Measurements from ENCODE around the gene STAMBPL1.

STAMBPL1 gene

GRCh38 chr10:88840104-88840503 is 39.9 kb upstream of the STAMBPL1 start:
- H3K9me3 ChIP-seq (ENCODE audit: control insufficient read depth in 2 of 2, low read length in 2 of 2) = no peaks in the 10 kb centered on the region
- H3K27ac ChIP-seq (ENCODE audit: low read length) = no peak overlapping the region
- no peaks in the 10 kb centered on the region for H3K36me3 ChIP-seq (ENCODE audit: control insufficient read depth in 2 of 2, insufficient read depth in 2 of 2, low read length in 2 of 2)
- no peak overlapping the region for H3K4me3 ChIP-seq (ENCODE audit: low read length in 2 of 2)
- no peak overlapping the region for H3K9ac ChIP-seq (ENCODE audit: low read length in 2 of 2)
- H3K27me3 ChIP-seq (ENCODE audit: control insufficient read depth in 1 of 2, insufficient read depth in 2 of 2, low read length in 2 of 2) = no peaks in the 10 kb centered on the region
- H3K4me1 ChIP-seq (ENCODE audit: control insufficient read depth, insufficient read depth, low read length) = no peaks in the 10 kb centered on the region

- Histone ChIP-seq H3K27ac (ENCODE audit: low read length) (no peak overlapping the region), H3K4me3 (ENCODE audit: low read length in 2 of 2) (no peak overlapping the region), H3K27me3 (ENCODE audit: control insufficient read depth in 1 of 2, insufficient read depth in 2 of 2, low read length in 2 of 2) (no peaks in the 10 kb centered on the region), H3K9me3 (ENCODE audit: control insufficient read depth in 2 of 2, low read length in 2 of 2) (no peaks in the 10 kb centered on the region), H3K9ac (ENCODE audit: low read length in 2 of 2) (no peak overlapping the region), H3K36me3 (ENCODE audit: control insufficient read depth in 2 of 2, insufficient read depth in 2 of 2, low read length in 2 of 2) (no peaks in the 10 kb centered on the region), H3K4me1 (ENCODE audit: control insufficient read depth, insufficient read depth, low read length) (no peaks in the 10 kb centered on the region)
Observed at GRCh38 chr10:88840881-88841280, 39.2 kb upstream of the STAMBPL1 start.

GRCh38 chr10:88841316-88842111 is 38.5 kb upstream of the STAMBPL1 start:
- Histone ChIP-seq H3K4me3 (ENCODE audit: low read length in 2 of 2) (no peak overlapping the region), H3K36me3 (ENCODE audit: control insufficient read depth in 2 of 2, insufficient read depth in 2 of 2, low read length in 2 of 2) (no peaks in the 10 kb centered on the region), H3K27me3 (ENCODE audit: control insufficient read depth in 1 of 2, insufficient read depth in 2 of 2, low read length in 2 of 2) (no peaks in the 10 kb centered on the region), H3K4me1 (ENCODE audit: control insufficient read depth, insufficient read depth, low read length) (no peaks in the 10 kb centered on the region), H3K9me3 (ENCODE audit: control insufficient read depth in 2 of 2, low read length in 2 of 2) (no peaks in the 10 kb centered on the region), H3K9ac (ENCODE audit: low read length in 2 of 2) (no peak overlapping the region), H3K27ac (ENCODE audit: low read length) (no peak overlapping the region)

GRCh38 chr10:88843171-88843570 is 36.9 kb upstream of the STAMBPL1 start:
- Histone ChIP-seq H3K36me3 (ENCODE audit: control insufficient read depth in 2 of 2, insufficient read depth in 2 of 2, low read length in 2 of 2) (no peaks in the 10 kb centered on the region), H3K4me1 (ENCODE audit: control insufficient read depth, insufficient read depth, low read length) (no peaks in the 10 kb centered on the region), H3K9ac (ENCODE audit: low read length in 2 of 2) (no peak overlapping the region), H3K27ac (ENCODE audit: low read length) (no peak overlapping the region), H3K4me3 (ENCODE audit: low read length in 2 of 2) (no peak overlapping the region), H3K9me3 (ENCODE audit: control insufficient read depth in 2 of 2, low read length in 2 of 2) (no peaks in the 10 kb centered on the region), H3K27me3 (ENCODE audit: control insufficient read depth in 1 of 2, insufficient read depth in 2 of 2, low read length in 2 of 2) (no peaks in the 10 kb centered on the region)

GRCh38 chr10:88848499-88848898 is 31.5 kb upstream of the STAMBPL1 start:
- H3K27ac ChIP-seq (ENCODE audit: low read length) = no peak overlapping the region
- H3K27me3 ChIP-seq (ENCODE audit: control insufficient read depth in 1 of 2, insufficient read depth in 2 of 2, low read length in 2 of 2) = peaks cover 0 to 4% of the 10 kb centered on the region in 2 donors
- H3K9ac ChIP-seq (ENCODE audit: low read length in 2 of 2) = no peak overlapping the region
- no peak overlapping the region for H3K4me3 ChIP-seq (ENCODE audit: low read length in 2 of 2)
- no peaks in the 10 kb centered on the region for H3K4me1 ChIP-seq (ENCODE audit: control insufficient read depth, insufficient read depth, low read length)
- H3K9me3 ChIP-seq (ENCODE audit: control insufficient read depth in 2 of 2, low read length in 2 of 2) = no peaks in the 10 kb centered on the region
- H3K36me3 ChIP-seq (ENCODE audit: control insufficient read depth in 2 of 2, insufficient read depth in 2 of 2, low read length in 2 of 2) = no peaks in the 10 kb centered on the region

- Histone ChIP-seq H3K9ac (ENCODE audit: low read length in 2 of 2) (no peak overlapping the region), H3K4me1 (ENCODE audit: control insufficient read depth, insufficient read depth, low read length) (no peaks in the 10 kb centered on the region), H3K27ac (ENCODE audit: low read length) (no peak overlapping the region), H3K9me3 (ENCODE audit: control insufficient read depth in 2 of 2, low read length in 2 of 2) (no peaks in the 10 kb centered on the region), H3K36me3 (ENCODE audit: control insufficient read depth in 2 of 2, insufficient read depth in 2 of 2, low read length in 2 of 2) (no peaks in the 10 kb centered on the region), H3K27me3 (ENCODE audit: control insufficient read depth in 1 of 2, insufficient read depth in 2 of 2, low read length in 2 of 2) (peaks cover 0 to 4% of the 10 kb centered on the region in 2 donors), H3K4me3 (ENCODE audit: low read length in 2 of 2) (no peak overlapping the region)
Observed at GRCh38 chr10:88849234-88849633, 30.8 kb upstream of the STAMBPL1 start.

- Histone ChIP-seq H3K27ac (ENCODE audit: low read length) (no peak overlapping the region), H3K27me3 (ENCODE audit: control insufficient read depth in 1 of 2, insufficient read depth in 2 of 2, low read length in 2 of 2) (peaks cover 0 to 4% of the 10 kb centered on the region in 2 donors), H3K4me3 (ENCODE audit: low read length in 2 of 2) (no peak overlapping the region), H3K9me3 (ENCODE audit: control insufficient read depth in 2 of 2, low read length in 2 of 2) (no peaks in the 10 kb centered on the region), H3K4me1 (ENCODE audit: control insufficient read depth, insufficient read depth, low read length) (no peaks in the 10 kb centered on the region), H3K36me3 (ENCODE audit: control insufficient read depth in 2 of 2, insufficient read depth in 2 of 2, low read length in 2 of 2) (no peaks in the 10 kb centered on the region), H3K9ac (ENCODE audit: low read length in 2 of 2) (no peak overlapping the region)
Observed at GRCh38 chr10:88850712-88851111, 29.3 kb upstream of the STAMBPL1 start.

GRCh38 chr10:88851706-88852105 is 28.3 kb upstream of the STAMBPL1 start, which contains the start of gene ANKRD22:
ANKRD22 (minus strand) TSS chr10:88851844; CDS start chr10:88851607, 237 bp downstream.
- H3K9ac ChIP-seq (ENCODE audit: low read length in 2 of 2) = no peak within 1 kb of the TSS
- H3K4me1 ChIP-seq (ENCODE audit: control insufficient read depth, insufficient read depth, low read length) = no peaks in the 10 kb centered on the region
- H3K4me3 ChIP-seq (ENCODE audit: low read length in 2 of 2) = no peak within 1 kb of the TSS
- no peaks in the 10 kb centered on the region for H3K9me3 ChIP-seq (ENCODE audit: control insufficient read depth in 2 of 2, low read length in 2 of 2)
- no peak within 1 kb of the TSS for H3K27ac ChIP-seq (ENCODE audit: low read length)
- H3K36me3 ChIP-seq (ENCODE audit: control insufficient read depth in 2 of 2, insufficient read depth in 2 of 2, low read length in 2 of 2) = no peaks in the 10 kb centered on the region
- peaks cover 0 to 4% of the 10 kb centered on the region in 2 donors for H3K27me3 ChIP-seq (ENCODE audit: control insufficient read depth in 1 of 2, insufficient read depth in 2 of 2, low read length in 2 of 2)

- Histone ChIP-seq H3K27ac (ENCODE audit: low read length) (no peak overlapping the region), H3K27me3 (ENCODE audit: control insufficient read depth in 1 of 2, insufficient read depth in 2 of 2, low read length in 2 of 2) (peaks cover 0 to 4% of the 10 kb centered on the region in 2 donors), H3K9me3 (ENCODE audit: control insufficient read depth in 2 of 2, low read length in 2 of 2) (no peaks in the 10 kb centered on the region), H3K36me3 (ENCODE audit: control insufficient read depth in 2 of 2, insufficient read depth in 2 of 2, low read length in 2 of 2) (no peaks in the 10 kb centered on the region), H3K4me3 (ENCODE audit: low read length in 2 of 2) (no peak overlapping the region), H3K4me1 (ENCODE audit: control insufficient read depth, insufficient read depth, low read length) (no peaks in the 10 kb centered on the region), H3K9ac (ENCODE audit: low read length in 2 of 2) (no peak overlapping the region)
Observed at GRCh38 chr10:88852327-88852726, 27.7 kb upstream of the STAMBPL1 start.

GRCh38 chr10:88853155-88853881 is 26.7 kb upstream of the STAMBPL1 start:
- H3K4me3 ChIP-seq (ENCODE audit: low read length in 2 of 2) = no peak overlapping the region
- H3K27ac ChIP-seq (ENCODE audit: low read length) = no peak overlapping the region
- no peaks in the 10 kb centered on the region for H3K36me3 ChIP-seq (ENCODE audit: control insufficient read depth in 2 of 2, insufficient read depth in 2 of 2, low read length in 2 of 2)
- H3K9me3 ChIP-seq (ENCODE audit: control insufficient read depth in 2 of 2, low read length in 2 of 2) = no peaks in the 10 kb centered on the region
- peaks cover 0 to 4% of the 10 kb centered on the region in 2 donors for H3K27me3 ChIP-seq (ENCODE audit: control insufficient read depth in 1 of 2, insufficient read depth in 2 of 2, low read length in 2 of 2)
- no peaks in the 10 kb centered on the region for H3K4me1 ChIP-seq (ENCODE audit: control insufficient read depth, insufficient read depth, low read length)
- H3K9ac ChIP-seq (ENCODE audit: low read length in 2 of 2) = no peak overlapping the region

- Histone ChIP-seq H3K27ac (ENCODE audit: low read length) (no peak overlapping the region), H3K36me3 (ENCODE audit: control insufficient read depth in 2 of 2, insufficient read depth in 2 of 2, low read length in 2 of 2) (no peaks in the 10 kb centered on the region), H3K4me1 (ENCODE audit: control insufficient read depth, insufficient read depth, low read length) (no peaks in the 10 kb centered on the region)
Observed at GRCh38 chr10:88854684-88855083, 25.4 kb upstream of the STAMBPL1 start.

More at GRCh38 chr10:88854684-88855083, 25.4 kb upstream of the STAMBPL1 start:
- H3K9ac ChIP-seq (ENCODE audit: low read length in 2 of 2) = no peak overlapping the region
- H3K27me3 ChIP-seq (ENCODE audit: control insufficient read depth in 1 of 2, insufficient read depth in 2 of 2, low read length in 2 of 2) = peaks cover 0 to 4% of the 10 kb centered on the region in 2 donors
- H3K9me3 ChIP-seq (ENCODE audit: control insufficient read depth in 2 of 2, low read length in 2 of 2) = no peaks in the 10 kb centered on the region
- no peak overlapping the region for H3K4me3 ChIP-seq (ENCODE audit: low read length in 2 of 2)
